Inflammatory macrophage (primary cell): ENCODE measurements around the gene FARP2.
A peak's percentile ranks its signal among the peaks of the same experiment; 100 is the strongest.
"Not testable (repeated sequence)": the region's sequence is repeated elsewhere in the genome, so short reads cannot be mapped to it uniquely, and the experiment has no call there.

Source experiments
- DNase-seq, 2 donors: peaks; one replicate each; pipeline ENCODE4 v3.0.0-alpha.2; 2020 to 2022

The FARP2 gene

DNA sequence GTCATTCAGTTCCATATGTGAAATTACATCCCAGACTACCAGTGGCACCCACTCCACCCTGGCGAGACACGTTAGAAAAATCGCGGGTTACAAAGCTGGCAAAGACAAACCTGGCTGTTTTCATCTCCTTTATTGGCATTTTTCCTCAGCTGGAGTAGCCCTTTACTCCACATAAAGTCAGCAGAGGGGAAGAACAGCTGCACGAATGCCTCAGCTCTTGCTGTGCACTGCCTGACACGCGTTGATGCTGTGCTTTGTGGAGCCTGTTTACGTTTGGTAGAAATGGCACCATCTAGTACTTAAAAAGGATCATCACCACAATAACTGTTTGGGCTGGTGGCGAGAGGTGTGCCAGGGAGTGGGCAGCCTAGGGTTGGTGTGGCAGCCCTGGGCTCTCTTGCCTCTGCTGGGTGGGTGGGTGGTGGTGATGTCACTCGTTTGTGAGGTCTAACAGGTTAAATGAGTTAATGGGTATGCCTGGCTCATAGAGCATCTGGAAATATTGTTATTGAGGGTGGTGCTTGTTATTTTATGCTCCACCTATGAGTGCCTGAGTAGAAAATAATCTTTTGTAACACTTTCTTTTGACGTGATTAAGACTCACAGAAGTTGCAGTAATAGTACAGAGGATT lies 16.4 kb downstream of the FARP2 start:
- no peak for DNase-seq

DNA sequence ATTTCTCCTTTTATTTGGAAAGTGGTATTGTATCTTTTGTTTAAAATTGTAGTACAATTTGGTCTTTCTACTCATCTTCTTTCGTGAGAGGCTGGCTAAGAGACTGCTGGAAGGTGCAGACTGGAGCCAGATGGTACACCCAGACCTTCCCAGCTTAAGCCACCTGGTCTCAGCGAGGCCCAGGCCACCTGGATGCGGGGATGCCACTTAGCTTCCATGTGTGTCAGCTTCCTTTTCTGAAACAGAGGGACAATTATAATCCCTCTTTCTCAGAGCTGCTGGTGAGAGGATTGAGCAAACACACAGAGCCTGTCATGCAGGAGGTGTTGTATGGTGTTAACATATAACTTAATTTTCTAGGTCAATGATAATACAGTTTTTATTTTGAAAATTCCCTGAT lies 17.4 kb downstream of the FARP2 start:
- DNase-seq = no peak

GRCh38 chr2:241373906-241374305 lies 17.8 kb downstream of the FARP2 start:
- DNase-seq = not testable (repeated sequence)

- DNase-seq = no peak
Observed at GRCh38 chr2:241375300-241375699, 19.2 kb downstream of the FARP2 start.

GRCh38 chr2:241376808-241377207 lies 20.7 kb downstream of the FARP2 start:
- no peak for DNase-seq

DNA sequence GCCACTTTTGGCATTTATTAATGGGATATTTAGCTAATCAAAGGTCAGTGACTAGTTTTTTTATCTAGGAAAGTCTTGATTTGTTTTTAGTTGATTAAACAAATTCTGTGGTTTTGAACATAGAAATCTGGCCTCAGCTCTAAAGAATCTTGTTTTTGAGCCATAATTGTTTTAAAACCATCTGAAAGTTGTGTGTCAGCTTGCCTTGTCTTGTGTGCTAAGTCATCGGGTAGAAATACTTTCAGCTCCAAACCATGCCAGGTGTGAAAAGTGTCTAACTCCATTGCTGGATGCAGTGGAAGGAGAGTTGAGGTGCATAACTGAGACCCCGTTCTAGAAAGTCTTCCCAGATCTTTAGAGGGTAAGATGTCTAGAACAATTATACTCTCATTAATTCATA lies 22.7 kb downstream of the FARP2 start:
- DNase-seq = no peak

GRCh38 chr2:241379481-241380480 lies 23.7 kb downstream of the FARP2 start:
- DNase-seq = no peak

DNA sequence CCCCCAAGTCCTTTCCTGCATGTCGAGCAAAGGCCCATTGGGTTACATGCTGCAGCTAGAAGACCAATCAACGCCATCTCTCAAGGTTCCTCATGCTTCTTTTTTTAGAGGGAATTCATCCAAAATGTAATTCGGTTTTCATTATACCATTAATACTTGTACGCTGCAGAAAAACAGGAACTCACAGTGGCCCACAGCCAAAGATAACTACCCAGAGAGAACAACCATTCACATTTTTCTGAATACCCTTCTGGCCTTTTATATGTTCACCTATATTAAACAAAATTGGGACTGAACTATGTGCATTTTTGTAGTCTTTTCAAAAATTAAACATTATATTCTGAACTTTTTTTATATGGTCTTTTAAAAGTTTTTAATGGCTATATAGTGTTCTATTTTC lies 25.8 kb downstream of the FARP2 start:
- DNase-seq = no peak

DNA sequence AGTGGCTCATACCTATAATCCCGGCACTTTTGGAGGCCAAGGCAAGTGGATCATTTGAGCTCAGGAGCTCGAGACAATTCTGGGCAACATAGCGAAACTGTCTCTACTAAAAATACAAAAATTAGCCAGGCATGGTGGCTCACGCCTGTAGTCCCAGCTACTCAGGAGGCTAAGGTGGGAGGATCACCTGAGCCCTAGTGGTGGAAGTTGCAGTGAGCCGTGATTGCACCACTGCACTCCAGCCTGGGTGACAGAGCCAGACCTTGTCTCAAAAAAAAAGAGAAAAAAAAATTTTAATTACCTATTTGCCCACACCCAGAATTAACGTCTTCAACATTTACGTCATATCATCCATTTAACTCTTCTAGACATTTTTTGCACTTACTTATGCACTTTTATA lies 29.4 kb downstream of the FARP2 start:
- not testable (repeated sequence) for DNase-seq

- no peak for DNase-seq
Observed at GRCh38 chr2:241386519-241386918, 30.4 kb downstream of the FARP2 start.

GRCh38 chr2:241389697-241390096 lies 33.6 kb downstream of the FARP2 start:
- DNase-seq = no peak

- peak in 1 of 2 donors; percentile 6 for DNase-seq
Observed at GRCh38 chr2:241390301-241391206, 34.5 kb downstream of the FARP2 start.

- DNase-seq = peak; percentile 8 to 16
Observed at GRCh38 chr2:241391892-241392665, 36.0 kb downstream of the FARP2 start.

DNA sequence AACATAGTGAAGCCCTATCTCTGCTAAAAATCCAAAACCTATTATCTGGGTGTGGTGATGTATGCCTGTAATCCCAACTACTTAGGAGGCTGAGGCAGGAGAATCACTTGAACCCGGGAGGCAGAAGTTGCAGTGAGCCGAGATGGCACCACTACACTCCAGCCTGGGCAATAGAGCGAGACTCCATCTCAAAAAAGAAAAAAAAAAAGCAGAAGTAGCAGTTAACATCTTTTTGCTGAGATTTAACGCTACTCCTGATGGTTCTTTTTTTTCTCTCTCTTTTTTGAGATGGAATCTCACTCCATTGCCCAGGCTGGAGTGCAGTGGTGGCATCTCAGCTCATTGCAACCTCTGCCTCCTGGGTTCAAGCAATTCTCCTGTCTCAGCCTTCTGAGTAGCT lies 36.7 kb downstream of the FARP2 start:
- not testable (repeated sequence) for DNase-seq

DNA sequence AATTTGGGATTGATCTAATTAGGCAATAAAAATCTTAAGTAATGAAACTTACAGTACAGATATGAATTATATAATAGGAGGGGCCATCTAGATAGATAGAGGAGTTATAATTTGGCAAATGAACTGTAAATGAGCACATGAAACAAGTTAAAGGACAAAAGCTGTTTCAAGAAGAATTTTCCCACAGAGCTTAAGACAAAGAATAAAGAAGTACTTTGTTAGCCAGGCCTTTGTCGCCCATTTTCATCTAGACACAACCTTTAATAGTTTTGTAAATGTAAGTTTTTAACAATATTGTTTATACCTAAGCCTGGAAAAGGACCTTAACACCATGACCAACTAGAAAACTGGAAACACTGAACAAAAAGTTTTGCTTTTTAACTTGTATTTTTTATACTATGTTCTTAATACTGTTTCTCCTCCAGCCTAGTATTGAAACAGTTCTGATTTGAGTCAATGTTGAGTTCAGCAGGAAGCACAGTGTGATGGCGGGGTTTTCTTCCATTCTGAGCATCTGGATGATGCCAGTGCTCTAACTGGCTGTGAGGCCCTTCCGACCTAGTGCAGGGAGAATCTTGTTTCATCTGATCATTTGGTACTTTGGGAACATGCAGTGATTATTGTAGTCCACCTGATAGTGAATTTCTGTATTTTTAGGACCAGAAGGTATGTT lies 37.6 kb downstream of the FARP2 start:
- no peak for DNase-seq

DNA sequence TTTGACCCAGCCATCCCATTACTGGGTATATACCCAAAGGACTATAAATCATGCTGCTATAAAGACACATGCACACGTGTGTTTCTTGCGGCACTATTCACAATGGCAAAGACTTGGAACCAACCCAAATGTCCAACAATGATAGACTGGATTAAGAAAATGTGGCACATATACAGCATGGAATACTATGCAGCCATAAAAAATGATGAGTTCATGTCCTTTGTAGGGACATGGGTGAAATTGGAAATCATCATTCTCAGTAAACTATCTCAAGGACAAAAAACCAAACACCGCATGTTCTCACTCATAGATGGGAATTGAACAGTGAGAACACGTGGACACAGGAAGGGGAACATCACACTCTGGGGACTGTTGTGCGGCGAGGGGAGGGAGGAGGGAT lies 40.7 kb downstream of the FARP2 start:
- not testable (repeated sequence) for DNase-seq

GRCh38 chr2:241399941-241400922 lies 44.1 kb downstream of the FARP2 start:
- DNase-seq = no peak

GRCh38 chr2:241408849-241409248 lies 52.8 kb downstream of the FARP2 start:
- no peak for DNase-seq

DNA sequence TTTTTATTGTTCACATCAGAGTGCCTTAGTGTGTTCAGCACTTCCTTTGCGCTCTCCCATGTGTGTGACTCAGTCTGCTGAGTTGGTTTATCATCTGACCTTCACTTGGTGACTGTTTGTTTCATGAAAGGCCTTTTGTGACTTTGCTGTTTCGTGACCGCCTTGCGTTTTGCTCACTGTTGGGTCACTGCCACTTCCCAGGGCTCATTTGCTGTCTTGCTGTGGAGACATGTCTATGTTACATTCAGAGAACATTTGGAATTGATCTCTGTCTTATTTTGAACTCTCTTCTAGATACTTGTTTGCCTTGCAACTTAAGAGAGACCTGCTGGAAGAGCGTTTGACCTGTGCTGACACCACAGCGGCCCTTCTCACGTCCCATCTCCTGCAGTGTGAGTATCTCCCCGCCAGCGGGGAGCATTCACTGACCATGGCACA lies 54.7 kb downstream of the FARP2 start:
- DNase-seq = no peak

DNA sequence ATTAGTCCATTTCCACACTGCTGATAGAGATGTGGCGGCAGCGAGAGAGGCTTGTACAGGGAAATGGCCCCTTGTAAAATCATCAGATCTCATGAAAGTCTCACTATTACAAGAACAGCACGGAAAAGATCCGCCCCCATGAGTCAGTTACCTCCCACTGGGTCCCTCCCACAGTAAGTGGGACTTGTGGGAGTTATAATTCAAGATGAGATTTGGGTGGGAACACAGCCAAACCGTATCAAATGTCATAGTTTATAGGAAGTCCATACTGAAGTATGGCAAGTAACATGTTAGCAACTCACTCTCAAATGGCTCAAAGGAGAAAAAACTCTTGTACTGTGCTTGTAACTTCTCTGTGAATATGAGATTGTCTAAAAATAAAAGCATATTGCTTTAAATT lies 56.1 kb downstream of the FARP2 start:
- DNase-seq = peak; percentile 3 to 15
